ENCODE results near the gene PREB.

DNA sequence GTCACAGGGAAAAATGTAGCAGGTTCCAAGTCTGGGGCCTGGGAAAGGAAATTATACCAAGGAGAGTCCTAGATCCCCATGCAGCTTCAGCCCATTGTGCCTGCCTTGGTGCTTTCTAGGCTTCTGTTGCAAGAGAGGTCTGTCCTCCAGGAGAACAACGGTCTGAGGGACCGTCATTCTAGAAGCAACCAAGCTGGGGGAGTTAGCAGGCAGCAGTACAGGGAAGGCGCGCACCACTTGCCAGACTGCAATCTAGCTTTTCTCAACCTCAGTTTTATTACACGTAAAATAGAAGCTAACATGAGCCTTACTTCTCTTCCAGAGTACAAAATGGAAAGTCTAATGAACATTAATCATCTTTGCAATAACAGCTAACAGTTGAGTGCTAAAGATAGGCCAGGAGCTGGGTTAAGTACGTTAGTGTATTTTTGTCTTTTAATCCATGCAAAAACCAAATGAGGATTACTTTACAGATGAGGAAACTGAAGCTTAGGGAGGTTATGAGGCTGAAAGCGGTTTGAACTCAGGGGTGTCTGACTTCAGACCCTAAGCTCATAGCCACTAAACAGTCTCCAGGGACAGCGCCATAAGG is 16.3 kb upstream of the PREB start:
- TF ChIP-seq, protein P1, sequence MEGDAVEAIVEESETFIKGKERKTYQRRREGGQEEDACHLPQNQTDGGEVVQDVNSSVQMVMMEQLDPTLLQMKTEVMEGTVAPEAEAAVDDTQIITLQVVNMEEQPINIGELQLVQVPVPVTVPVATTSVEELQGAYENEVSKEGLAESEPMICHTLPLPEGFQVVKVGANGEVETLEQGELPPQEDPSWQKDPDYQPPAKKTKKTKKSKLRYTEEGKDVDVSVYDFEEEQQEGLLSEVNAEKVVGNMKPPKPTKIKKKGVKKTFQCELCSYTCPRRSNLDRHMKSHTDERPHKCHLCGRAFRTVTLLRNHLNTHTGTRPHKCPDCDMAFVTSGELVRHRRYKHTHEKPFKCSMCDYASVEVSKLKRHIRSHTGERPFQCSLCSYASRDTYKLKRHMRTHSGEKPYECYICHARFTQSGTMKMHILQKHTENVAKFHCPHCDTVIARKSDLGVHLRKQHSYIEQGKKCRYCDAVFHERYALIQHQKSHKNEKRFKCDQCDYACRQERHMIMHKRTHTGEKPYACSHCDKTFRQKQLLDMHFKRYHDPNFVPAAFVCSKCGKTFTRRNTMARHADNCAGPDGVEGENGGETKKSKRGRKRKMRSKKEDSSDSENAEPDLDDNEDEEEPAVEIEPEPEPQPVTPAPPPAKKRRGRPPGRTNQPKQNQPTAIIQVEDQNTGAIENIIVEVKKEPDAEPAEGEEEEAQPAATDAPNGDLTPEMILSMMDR (IDR thresholded peaks at IDR 0.05), result no peak
- TF ChIP-seq POLR2A (IDR thresholded peaks at IDR 0.05), result no peak
